Natural killer cell (primary cell): ENCODE measurements around the gene TBC1D10A. TPM values are rescaled to one million over a fixed set of nuclear protein-coding genes. Genes with fewer than 3 reads are reported as not detected.
A peak's percentile ranks its signal among the peaks of the same experiment; 100 is the strongest.

Source experiments
- ATAC-seq, 3 donors: fragments of 150-1000 bp in 2 of 3; fragments of 200-7000 bp in 1 of 3; cut with Tn5 transposase; 1 replicate in 1 of 3; 2 replicates in 2 of 3; pipeline ENCODE4 v1.10.0; 2021; ENCODE audit warnings: mild to moderate bottlenecking in 2 of 3, moderate library complexity in 2 of 3
- DNase-seq, 2 donors: peaks; one replicate each; pipeline versions ENCODE4 v3.0.0 to v3.0.0-alpha.2; 2013 to 2021; ENCODE audit warnings: mixed read lengths in 1 of 2
- H3K27ac ChIP-seq: one replicate; pipeline ENCODE4 v1.5.1; 2013; ENCODE audit warnings: mild to moderate bottlenecking, low read length
- H3K27me3 ChIP-seq: one replicate; pipeline ENCODE4 v1.6.1; 2013; ENCODE audit warnings: low read length; ENCODE audit not compliant: control insufficient read depth, insufficient read depth
- H3K36me3 ChIP-seq: one replicate; pipeline ENCODE4 v1.6.1; 2013; ENCODE audit warnings: low read length; ENCODE audit not compliant: control insufficient read depth, insufficient read depth
- H3K4me1 ChIP-seq: one replicate; pipeline ENCODE4 v1.6.1; 2013; ENCODE audit warnings: low read length; ENCODE audit not compliant: control insufficient read depth, insufficient read depth
- H3K4me3 ChIP-seq: one replicate; pipeline ENCODE4 v1.5.1; 2013; ENCODE audit warnings: low read length
- H3K9me3 ChIP-seq: one replicate; pipeline ENCODE4 v1.6.1; 2013; ENCODE audit warnings: low read length; ENCODE audit not compliant: control insufficient read depth, insufficient read depth
- H3K27ac Mint-ChIP-seq, 2 donors: one replicate each; pipeline ENCODE4 v1.8.0; 2022; ENCODE audit warnings: mild to moderate bottlenecking in 2 of 2, mixed read lengths in 2 of 2, moderate library complexity in 1 of 2
- H3K27me3 Mint-ChIP-seq, 2 donors: one replicate each; pipeline ENCODE4 v1.8.0; 2022; ENCODE audit warnings: low read depth in 2 of 2, mixed read lengths in 2 of 2
- H3K36me3 Mint-ChIP-seq: one replicate; pipeline ENCODE4 v1.8.0; 2022; ENCODE audit warnings: mixed read lengths
- H3K4me1 Mint-ChIP-seq, 2 donors: one replicate each; pipeline ENCODE4 v1.8.0; 2022; ENCODE audit warnings: mixed read lengths in 2 of 2
- H3K4me3 Mint-ChIP-seq: one replicate; pipeline ENCODE4 v1.8.0; 2022; ENCODE audit warnings: mild to moderate bottlenecking, moderate library complexity, mixed read lengths
- H3K9me3 Mint-ChIP-seq, 2 donors: one replicate each; pipeline ENCODE4 v1.8.0; 2022; ENCODE audit warnings: mixed read lengths in 2 of 2
- WGBS: methylation state at CpG from one replicate; pipeline ENCODE4 v1.1.7; 2013; ENCODE audit warnings: missing lambda C conversion rate; ENCODE audit not compliant: insufficient coverage; 5-methylcytosine and 5-hydroxymethylcytosine counted together
- intact Hi-C: fragments of 100-400 bp; cut with micrococcal nuclease; formaldehyde crosslinking; loops from one replicate; pipeline ENCODE4 v1.14.2; 2022
- total RNA-seq, 4 donors: library from RNA; stranded (reverse); fragments of 120-200 nt in 1 of 4; gene quantifications; one replicate each; pipeline versions ENCODE4 v1.2.3 to v1.2.4, GENCODE V29; 2013 to 2022
- TF ChIP-seq, protein P1 (sequence below): fragments of 200-600 bp; IDR thresholded peaks from one replicate; pipeline ENCODE4 v1.8.0; 2022; ENCODE audit warnings: antibody characterized with exemption

TBC1D10A gene
- total RNA-seq, 3 donors from 2014 or later (not counting 1 experiment from before 2014, with no cell fraction given), result 38.9 to 48.0 (median 47.9) TPM

DNA sequence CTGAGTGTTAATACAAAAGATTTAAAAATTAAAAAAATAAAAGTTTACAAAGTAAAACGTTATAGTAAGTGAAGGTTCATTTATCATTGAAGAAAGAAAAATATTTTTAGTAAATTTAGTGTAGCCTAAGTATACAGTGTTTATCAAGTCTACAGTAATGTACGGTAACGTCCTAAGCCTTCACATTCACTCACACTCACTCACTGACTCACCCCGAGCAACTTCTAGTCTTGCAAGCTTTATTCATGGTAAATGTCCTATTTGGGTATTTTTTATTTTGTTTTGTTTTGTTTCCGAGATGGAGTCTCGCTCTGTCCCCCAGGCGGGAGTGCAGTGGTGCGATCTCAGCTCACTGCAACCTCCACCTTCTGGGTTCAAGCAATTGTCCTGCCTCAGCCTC lies 46.2 kb downstream of the TBC1D10A start:
- H3K9me3 ChIP-seq, result no peaks in the 10 kb centered on the region
- H3K9me3 Mint-ChIP-seq, result no peaks in the 10 kb centered on the region
- no peak overlapping the region for H3K4me3 ChIP-seq
- H3K36me3 Mint-ChIP-seq, result no peaks in the 10 kb centered on the region
- ATAC-seq (no peak), DNase-seq (no peak)
- no peak overlapping the region for H3K4me3 Mint-ChIP-seq
- H3K36me3 ChIP-seq, result no peaks in the 10 kb centered on the region
- H3K27ac ChIP-seq, result no peak overlapping the region
- TF ChIP-seq, protein P1, sequence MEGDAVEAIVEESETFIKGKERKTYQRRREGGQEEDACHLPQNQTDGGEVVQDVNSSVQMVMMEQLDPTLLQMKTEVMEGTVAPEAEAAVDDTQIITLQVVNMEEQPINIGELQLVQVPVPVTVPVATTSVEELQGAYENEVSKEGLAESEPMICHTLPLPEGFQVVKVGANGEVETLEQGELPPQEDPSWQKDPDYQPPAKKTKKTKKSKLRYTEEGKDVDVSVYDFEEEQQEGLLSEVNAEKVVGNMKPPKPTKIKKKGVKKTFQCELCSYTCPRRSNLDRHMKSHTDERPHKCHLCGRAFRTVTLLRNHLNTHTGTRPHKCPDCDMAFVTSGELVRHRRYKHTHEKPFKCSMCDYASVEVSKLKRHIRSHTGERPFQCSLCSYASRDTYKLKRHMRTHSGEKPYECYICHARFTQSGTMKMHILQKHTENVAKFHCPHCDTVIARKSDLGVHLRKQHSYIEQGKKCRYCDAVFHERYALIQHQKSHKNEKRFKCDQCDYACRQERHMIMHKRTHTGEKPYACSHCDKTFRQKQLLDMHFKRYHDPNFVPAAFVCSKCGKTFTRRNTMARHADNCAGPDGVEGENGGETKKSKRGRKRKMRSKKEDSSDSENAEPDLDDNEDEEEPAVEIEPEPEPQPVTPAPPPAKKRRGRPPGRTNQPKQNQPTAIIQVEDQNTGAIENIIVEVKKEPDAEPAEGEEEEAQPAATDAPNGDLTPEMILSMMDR, result no peak
- 91% methylated on average over 4 of the region's 8 CpGs for WGBS
- H3K4me1 Mint-ChIP-seq, result peaks cover 19 to 23% of the 10 kb centered on the region in 2 donors
- intact Hi-C loops, result no loop called here
- H3K4me1 ChIP-seq, result peaks cover 35% of the 10 kb centered on the region
- H3K27ac Mint-ChIP-seq, result no peak overlapping the region
- H3K27me3 Mint-ChIP-seq, result peaks cover 16 to 24% of the 10 kb centered on the region in 2 donors
- H3K27me3 ChIP-seq, result no peaks in the 10 kb centered on the region

DNA sequence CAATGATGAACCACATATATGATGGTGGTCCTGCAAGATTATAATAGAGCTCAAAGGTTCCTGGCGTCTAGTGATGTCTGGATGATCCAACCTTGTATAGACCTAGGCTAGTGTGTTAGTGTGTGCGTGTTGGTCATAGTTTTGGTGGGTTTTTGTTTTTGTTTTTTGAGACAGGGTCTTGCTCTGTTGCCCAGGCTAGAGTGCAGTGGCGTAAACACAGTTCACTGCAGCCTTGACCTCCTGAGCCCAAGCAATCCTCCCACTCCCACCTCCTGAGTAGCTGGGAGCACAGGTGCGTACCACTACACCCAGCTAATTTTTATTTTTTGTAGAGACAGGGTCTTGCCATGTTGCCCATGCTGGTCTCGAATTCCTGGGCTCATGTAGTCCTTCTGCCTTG lies 46.8 kb downstream of the TBC1D10A start:
- TF ChIP-seq, protein P1, result no peak
- no peaks in the 10 kb centered on the region for H3K36me3 Mint-ChIP-seq
- Histone ChIP-seq H3K9me3 (no peaks in the 10 kb centered on the region), H3K4me1 (peaks cover 37% of the 10 kb centered on the region), H3K36me3 (no peaks in the 10 kb centered on the region), H3K4me3 (no peak overlapping the region), H3K27ac (no peak overlapping the region), H3K27me3 (no peaks in the 10 kb centered on the region)
- intact Hi-C loops, result no loop called here
- H3K27me3 Mint-ChIP-seq, result peaks cover 22 to 24% of the 10 kb centered on the region in 2 donors
- ATAC-seq (no peak), DNase-seq (no peak)
- no peak overlapping the region for H3K27ac Mint-ChIP-seq
- H3K4me1 Mint-ChIP-seq, result peaks cover 23 to 28% of the 10 kb centered on the region in 2 donors
- WGBS, result 83% methylated on average over 5 of the region's 5 CpGs
- no peak overlapping the region for H3K4me3 Mint-ChIP-seq
- H3K9me3 Mint-ChIP-seq, result no peaks in the 10 kb centered on the region

DNA sequence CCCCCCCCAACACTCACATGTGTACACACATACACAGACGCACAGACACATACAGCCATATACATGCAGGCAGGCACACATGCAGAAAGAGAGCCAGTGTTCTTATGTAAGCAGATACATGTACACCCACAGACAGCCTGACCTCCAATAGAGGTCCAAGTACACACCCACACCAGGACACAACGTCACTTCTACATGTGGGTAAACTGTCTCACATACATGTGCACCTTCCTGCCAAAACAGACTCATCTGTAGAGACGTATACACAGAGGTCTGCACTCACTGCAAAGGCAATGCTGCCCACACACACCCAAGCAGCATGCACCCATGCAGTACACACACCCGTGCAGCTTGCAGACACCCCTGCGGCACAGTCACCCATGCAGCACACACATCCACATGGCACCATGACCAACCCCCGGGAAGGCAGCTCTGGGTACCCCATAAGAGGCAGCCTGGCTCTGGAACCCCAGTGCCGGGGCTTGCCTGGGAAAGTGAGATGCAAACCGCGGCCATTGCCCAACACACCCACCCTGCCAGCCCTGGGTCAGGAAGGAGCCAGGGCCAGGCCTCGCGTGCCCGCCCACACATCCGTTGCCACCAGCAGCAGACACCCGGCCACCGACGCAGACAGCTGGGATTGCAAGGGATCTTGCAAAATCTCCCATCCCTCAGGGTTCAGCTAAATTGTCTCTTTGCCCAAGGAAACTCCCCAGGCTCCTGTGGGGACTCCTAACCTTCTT lies 47.5 kb downstream of the TBC1D10A start:
- no peak overlapping the region for H3K27ac ChIP-seq
- Mint-ChIP-seq H3K36me3 (no peaks in the 10 kb centered on the region), H3K27me3 (peaks cover 22 to 24% of the 10 kb centered on the region in 2 donors), H3K27ac (no peak overlapping the region), H3K9me3 (no peaks in the 10 kb centered on the region), H3K4me1 (peaks cover 23 to 35% of the 10 kb centered on the region in 2 donors), H3K4me3 (no peak overlapping the region)
- DNase-seq (no peak), ATAC-seq (peak in 2 of 3 donors; percentile 26 to 61)
- no peaks in the 10 kb centered on the region for H3K9me3 ChIP-seq
- TF ChIP-seq, protein P1, result no peak
- intact Hi-C loops, result no loop called here
- WGBS, result 58% methylated on average over 16 of the region's 16 CpGs
- H3K4me3 ChIP-seq, result no peak overlapping the region
- H3K4me1 ChIP-seq, result peaks cover 37% of the 10 kb centered on the region
- H3K27me3 ChIP-seq, result no peaks in the 10 kb centered on the region
- no peaks in the 10 kb centered on the region for H3K36me3 ChIP-seq
